ENCODE data around the gene ZNF217. TPM values are rescaled to one million over a fixed set of nuclear protein-coding genes. Genes with fewer than 3 reads are reported as not detected.

The ZNF217 gene
- total and polyA plus RNA-seq, 2 of the 8 experiments (the other 6 are each of a cell fraction or from before 2014, with no cell fraction given): 15.3 to 87.9 TPM

DNA sequence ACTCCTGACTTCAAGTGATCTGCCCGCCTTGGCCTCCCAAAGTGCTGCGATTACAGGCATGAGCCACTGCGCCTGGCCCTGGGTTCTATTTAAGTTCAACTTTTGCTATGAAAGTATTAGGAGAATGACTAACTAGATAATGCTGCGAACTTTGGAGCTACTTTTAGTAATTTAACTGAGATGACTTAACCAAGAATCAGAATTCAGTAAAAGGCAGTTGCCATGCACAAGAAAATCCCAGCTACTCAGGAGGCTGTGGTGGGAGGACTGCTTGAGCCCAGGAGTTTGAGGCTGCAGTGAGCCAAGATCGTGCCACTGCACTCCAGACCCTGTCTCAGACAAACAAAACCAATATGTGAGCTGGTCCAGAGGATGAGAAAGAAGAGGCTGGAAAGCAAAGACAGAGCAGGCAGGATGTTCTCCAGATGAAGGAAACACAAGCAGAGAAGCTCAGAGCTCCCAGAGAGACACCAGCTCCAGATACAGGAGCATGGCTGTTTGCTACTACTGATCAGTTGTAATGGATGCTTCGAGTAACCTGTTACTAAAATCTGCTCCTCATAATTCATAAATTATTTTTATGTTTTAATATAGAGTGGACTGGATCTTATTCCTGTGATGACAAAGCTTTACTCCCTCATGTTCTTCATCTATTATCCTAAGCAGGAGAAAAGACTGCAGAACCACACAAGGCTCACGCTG lies 23.9 kb downstream of the ZNF217 start (continued):
- TF ChIP-seq, protein P1, sequence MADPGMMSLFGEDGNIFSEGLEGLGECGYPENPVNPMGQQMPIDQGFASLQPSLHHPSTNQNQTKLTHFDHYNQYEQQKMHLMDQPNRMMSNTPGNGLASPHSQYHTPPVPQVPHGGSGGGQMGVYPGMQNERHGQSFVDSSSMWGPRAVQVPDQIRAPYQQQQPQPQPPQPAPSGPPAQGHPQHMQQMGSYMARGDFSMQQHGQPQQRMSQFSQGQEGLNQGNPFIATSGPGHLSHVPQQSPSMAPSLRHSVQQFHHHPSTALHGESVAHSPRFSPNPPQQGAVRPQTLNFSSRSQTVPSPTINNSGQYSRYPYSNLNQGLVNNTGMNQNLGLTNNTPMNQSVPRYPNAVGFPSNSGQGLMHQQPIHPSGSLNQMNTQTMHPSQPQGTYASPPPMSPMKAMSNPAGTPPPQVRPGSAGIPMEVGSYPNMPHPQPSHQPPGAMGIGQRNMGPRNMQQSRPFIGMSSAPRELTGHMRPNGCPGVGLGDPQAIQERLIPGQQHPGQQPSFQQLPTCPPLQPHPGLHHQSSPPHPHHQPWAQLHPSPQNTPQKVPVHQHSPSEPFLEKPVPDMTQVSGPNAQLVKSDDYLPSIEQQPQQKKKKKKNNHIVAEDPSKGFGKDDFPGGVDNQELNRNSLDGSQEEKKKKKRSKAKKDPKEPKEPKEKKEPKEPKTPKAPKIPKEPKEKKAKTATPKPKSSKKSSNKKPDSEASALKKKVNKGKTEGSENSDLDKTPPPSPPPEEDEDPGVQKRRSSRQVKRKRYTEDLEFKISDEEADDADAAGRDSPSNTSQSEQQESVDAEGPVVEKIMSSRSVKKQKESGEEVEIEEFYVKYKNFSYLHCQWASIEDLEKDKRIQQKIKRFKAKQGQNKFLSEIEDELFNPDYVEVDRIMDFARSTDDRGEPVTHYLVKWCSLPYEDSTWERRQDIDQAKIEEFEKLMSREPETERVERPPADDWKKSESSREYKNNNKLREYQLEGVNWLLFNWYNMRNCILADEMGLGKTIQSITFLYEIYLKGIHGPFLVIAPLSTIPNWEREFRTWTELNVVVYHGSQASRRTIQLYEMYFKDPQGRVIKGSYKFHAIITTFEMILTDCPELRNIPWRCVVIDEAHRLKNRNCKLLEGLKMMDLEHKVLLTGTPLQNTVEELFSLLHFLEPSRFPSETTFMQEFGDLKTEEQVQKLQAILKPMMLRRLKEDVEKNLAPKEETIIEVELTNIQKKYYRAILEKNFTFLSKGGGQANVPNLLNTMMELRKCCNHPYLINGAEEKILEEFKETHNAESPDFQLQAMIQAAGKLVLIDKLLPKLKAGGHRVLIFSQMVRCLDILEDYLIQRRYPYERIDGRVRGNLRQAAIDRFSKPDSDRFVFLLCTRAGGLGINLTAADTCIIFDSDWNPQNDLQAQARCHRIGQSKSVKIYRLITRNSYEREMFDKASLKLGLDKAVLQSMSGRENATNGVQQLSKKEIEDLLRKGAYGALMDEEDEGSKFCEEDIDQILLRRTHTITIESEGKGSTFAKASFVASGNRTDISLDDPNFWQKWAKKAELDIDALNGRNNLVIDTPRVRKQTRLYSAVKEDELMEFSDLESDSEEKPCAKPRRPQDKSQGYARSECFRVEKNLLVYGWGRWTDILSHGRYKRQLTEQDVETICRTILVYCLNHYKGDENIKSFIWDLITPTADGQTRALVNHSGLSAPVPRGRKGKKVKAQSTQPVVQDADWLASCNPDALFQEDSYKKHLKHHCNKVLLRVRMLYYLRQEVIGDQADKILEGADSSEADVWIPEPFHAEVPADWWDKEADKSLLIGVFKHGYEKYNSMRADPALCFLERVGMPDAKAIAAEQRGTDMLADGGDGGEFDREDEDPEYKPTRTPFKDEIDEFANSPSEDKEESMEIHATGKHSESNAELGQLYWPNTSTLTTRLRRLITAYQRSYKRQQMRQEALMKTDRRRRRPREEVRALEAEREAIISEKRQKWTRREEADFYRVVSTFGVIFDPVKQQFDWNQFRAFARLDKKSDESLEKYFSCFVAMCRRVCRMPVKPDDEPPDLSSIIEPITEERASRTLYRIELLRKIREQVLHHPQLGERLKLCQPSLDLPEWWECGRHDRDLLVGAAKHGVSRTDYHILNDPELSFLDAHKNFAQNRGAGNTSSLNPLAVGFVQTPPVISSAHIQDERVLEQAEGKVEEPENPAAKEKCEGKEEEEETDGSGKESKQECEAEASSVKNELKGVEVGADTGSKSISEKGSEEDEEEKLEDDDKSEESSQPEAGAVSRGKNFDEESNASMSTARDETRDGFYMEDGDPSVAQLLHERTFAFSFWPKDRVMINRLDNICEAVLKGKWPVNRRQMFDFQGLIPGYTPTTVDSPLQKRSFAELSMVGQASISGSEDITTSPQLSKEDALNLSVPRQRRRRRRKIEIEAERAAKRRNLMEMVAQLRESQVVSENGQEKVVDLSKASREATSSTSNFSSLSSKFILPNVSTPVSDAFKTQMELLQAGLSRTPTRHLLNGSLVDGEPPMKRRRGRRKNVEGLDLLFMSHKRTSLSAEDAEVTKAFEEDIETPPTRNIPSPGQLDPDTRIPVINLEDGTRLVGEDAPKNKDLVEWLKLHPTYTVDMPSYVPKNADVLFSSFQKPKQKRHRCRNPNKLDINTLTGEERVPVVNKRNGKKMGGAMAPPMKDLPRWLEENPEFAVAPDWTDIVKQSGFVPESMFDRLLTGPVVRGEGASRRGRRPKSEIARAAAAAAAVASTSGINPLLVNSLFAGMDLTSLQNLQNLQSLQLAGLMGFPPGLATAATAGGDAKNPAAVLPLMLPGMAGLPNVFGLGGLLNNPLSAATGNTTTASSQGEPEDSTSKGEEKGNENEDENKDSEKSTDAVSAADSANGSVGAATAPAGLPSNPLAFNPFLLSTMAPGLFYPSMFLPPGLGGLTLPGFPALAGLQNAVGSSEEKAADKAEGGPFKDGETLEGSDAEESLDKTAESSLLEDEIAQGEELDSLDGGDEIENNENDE (IDR thresholded peaks at IDR 0.05; ENCODE audit: insufficient replicate concordance, low read length): no peak
- TF ChIP-seq, protein P2, sequence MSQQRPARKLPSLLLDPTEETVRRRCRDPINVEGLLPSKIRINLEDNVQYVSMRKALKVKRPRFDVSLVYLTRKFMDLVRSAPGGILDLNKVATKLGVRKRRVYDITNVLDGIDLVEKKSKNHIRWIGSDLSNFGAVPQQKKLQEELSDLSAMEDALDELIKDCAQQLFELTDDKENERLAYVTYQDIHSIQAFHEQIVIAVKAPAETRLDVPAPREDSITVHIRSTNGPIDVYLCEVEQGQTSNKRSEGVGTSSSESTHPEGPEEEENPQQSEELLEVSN (IDR thresholded peaks at IDR 0.05): no peak
- no peak for TF ChIP-seq JUND (IDR thresholded peaks at IDR 0.05; ENCODE audit: low read length)
- no peak for TF ChIP-seq EGR1 (IDR thresholded peaks at IDR 0.05; ENCODE audit: borderline replicate concordance, low read depth, low read length)
- TF ChIP-seq CBX5 (IDR thresholded peaks at IDR 0.05; ENCODE audit: low read depth, low read length): no peak
- no peak for TF ChIP-seq JUN (IDR thresholded peaks at IDR 0.05; ENCODE audit: low read depth, low read length)

All from H1 (cell line).